GM12878 (cell line): Measurements from ENCODE around the gene SURF2. TPM values are rescaled to one million over a fixed set of nuclear protein-coding genes. Genes with fewer than 3 reads are reported as not detected.

Source experiments
- ATAC-seq: fragments of 200-7000 bp; cut with Tn5 transposase; 3 replicates; pipeline ENCODE4 v1.9.1; 2020; ENCODE audit warnings: mild to moderate bottlenecking, moderate library complexity
- BruUV-seq: library from RNA; stranded (reverse); fragments of 400-500 nt; replicated peaks from 2 replicates; lab custom pipeline; 2021; lab: Mats Ljungman, UMichigan
- CTCF ChIA-PET: fragments of 300-600 bp; sonication (Branson Sonifier 250); formaldehyde crosslinking; extraction: SDS; loops from one replicate; lab custom pipeline; 2021; ENCODE audit warnings: inconsistent platforms; lab: Yijun Ruan, JAX
- POLR2A ChIA-PET: fragments of 350-600 bp; formaldehyde crosslinking; extraction: SDS; loops from one replicate; lab custom pipeline; 2021; ENCODE audit warnings: inconsistent platforms; lab: Charles Lee
- RAD21 ChIA-PET: fragments of 300-600 bp; sonication (Branson Sonifier 250); formaldehyde crosslinking; loops from one replicate; lab custom pipeline; 2023; ENCODE audit warnings: antibody characterized with exemption; ENCODE audit not compliant: unreplicated experiment; lab: Charles Lee
- SMC1A ChIA-PET: fragments of 300-600 bp; sonication (Branson Sonifier 250); formaldehyde crosslinking; loops from one replicate; lab custom pipeline; 2023; ENCODE audit not compliant: unreplicated experiment, uncharacterized antibody; lab: Charles Lee
- DNase-seq: peaks from one replicate; pipeline ENCODE4 v3.0.0-alpha.2; 2011; ENCODE audit warnings: low read depth, low spot score
- FAIRE-seq: peaks from 3 replicates; lab custom pipeline; 2011; peaks lifted over from hg19 to GRCh38; lab: Jason Lieb, UNC
- H2AFZ ChIP-seq: 2 replicates; pipeline ENCODE4 v1.6.0; 2011; ENCODE audit warnings: low read depth, low read length, control low read depth; ENCODE audit not compliant: control insufficient read depth
- H3K27ac ChIP-seq: 2 replicates; pipeline ENCODE4 v1.5.1; 2011; ENCODE audit warnings: control low read depth; ENCODE audit not compliant: control insufficient read depth, insufficient read depth
- H3K27me3 ChIP-seq, 2 experiments: replicated peaks in 1 of 2; 2 replicates each; pipeline versions ENCODE4 v1.6.0 to v1.6.1; 2011; ENCODE audit warnings: low read length in 1 of 2; ENCODE audit not compliant: control insufficient read depth in 2 of 2, insufficient read depth in 2 of 2
- H3K36me3 ChIP-seq, 2 experiments: 2 replicates each; pipeline ENCODE4 v1.5.1; 2011; ENCODE audit warnings: low read length in 1 of 2; ENCODE audit not compliant: control insufficient read depth in 2 of 2, insufficient read depth in 2 of 2
- H3K4me1 ChIP-seq: 2 replicates; pipeline ENCODE4 v1.6.1; 2011; ENCODE audit warnings: mild to moderate bottlenecking, low read length, moderate library complexity, mixed read lengths; ENCODE audit not compliant: control insufficient read depth, insufficient read depth
- H3K4me2 ChIP-seq: 2 replicates; pipeline ENCODE4 v1.6.0; 2011; ENCODE audit warnings: control low read depth; ENCODE audit not compliant: control insufficient read depth, insufficient read depth
- H3K4me3 ChIP-seq: fragments of 200-600 bp; sonication (generic); 2 replicates; pipeline ENCODE4 v1.5.1; 2016
- H3K79me2 ChIP-seq: 2 replicates; pipeline ENCODE4 v1.6.0; 2011; ENCODE audit warnings: low read length; ENCODE audit not compliant: control insufficient read depth, insufficient read depth
- H3K9ac ChIP-seq: 2 replicates; pipeline ENCODE4 v1.8.0; 2011; ENCODE audit warnings: low read length, control low read depth, mixed read lengths; ENCODE audit not compliant: control insufficient read depth, insufficient read depth
- H3K9me3 ChIP-seq: replicated peaks from 3 replicates; pipeline ENCODE4 v1.5.1; 2011; ENCODE audit warnings: mild to moderate bottlenecking, low read length; ENCODE audit not compliant: control insufficient read depth, insufficient read depth
- H4K20me1 ChIP-seq: 2 replicates; pipeline ENCODE4 v1.6.0; 2011; ENCODE audit not compliant: control insufficient read depth, insufficient read depth
- EZH2 ChIP-seq: IDR thresholded peaks from 2 replicates; pipeline ENCODE4 v1.6.1; 2012; ENCODE audit warnings: low read depth, mild to moderate bottlenecking, control low read depth, inconsistent platforms, low read length, borderline replicate concordance; ENCODE audit not compliant: control insufficient read depth
- MTA3 ChIP-seq: IDR thresholded peaks from 2 replicates; pipeline ENCODE4 v1.6.1; 2012; ENCODE audit warnings: low read length, inconsistent platforms, borderline replicate concordance
- NFYA ChIP-seq: IDR thresholded peaks from 2 replicates; pipeline ENCODE4 v1.6.1; 2011; ENCODE audit warnings: low read depth, mild to moderate bottlenecking, low read length, improper control_type of control experiment, borderline replicate concordance
- ZZZ3 ChIP-seq: IDR thresholded peaks from 2 replicates; pipeline ENCODE4 v1.6.1; 2011; ENCODE audit warnings: low read depth; ENCODE audit not compliant: control insufficient read depth, insufficient read length
- WGBS: methylation state at CpG from one replicate; pipeline ENCODE4 v1.1.6; 2016; ENCODE audit warnings: low lambda C conversion rate; ENCODE audit not compliant: insufficient replicate concordance, insufficient coverage; ENCODE audit errors: missing lambda C conversion rate; 5-methylcytosine and 5-hydroxymethylcytosine counted together
- in situ Hi-C: fragments of 300-500 bp; cut with MboI; formaldehyde crosslinking; loops from 9 replicates; pipeline ENCODE4 v1.14.3; 2018; ENCODE audit warnings: mixed read lengths
- intact Hi-C: fragments of 100-400 bp; cut with micrococcal nuclease; formaldehyde crosslinking; loops from one replicate; pipeline ENCODE4 v1.14.2; 2022; ENCODE audit not compliant: unreplicated experiment
- polyA plus RNA-seq, 11 experiments: library from polyadenylated mRNA; depleted of rRNA in 4 of 11; unstranded in 6 of 11; stranded (reverse) in 5 of 11; fragments of >200 nt; fragmentation: Nextera tagmentation in 4 of 11; fragmentation: Illumina TruSeq in 1 of 11; extraction: Ambion mirVana in 4 of 11; extraction: Trizol in 1 of 11; gene quantifications; 1 replicate in 1 of 11; 2 replicates in 10 of 11; pipeline versions ENCODE4 v1.2.1 to v1.2.3, GENCODE V29; 2011 to 2016; ENCODE audit warnings: inconsistent platforms in 2 of 11, missing spikeins in 2 of 11, low read depth in 1 of 11
- total RNA-seq, 4 experiments: library from RNA; depleted of rRNA in 3 of 4; stranded (reverse); fragments of >200 nt in 3 of 4; fragmentation: Illumina TruSeq in 1 of 4; extraction: Trizol in 1 of 4; gene quantifications; 2 replicates each; pipeline versions ENCODE4 v1.2.1 to v1.2.3, GENCODE V29; 2013 to 2021
- TF ChIP-seq, protein P1 (sequence below): fragments of 450-650 bp; IDR thresholded peaks from 2 replicates; pipeline ENCODE4 v1.6.1; 2017; ENCODE audit warnings: antibody characterized with exemption, mild to moderate bottlenecking, moderate library complexity

SURF2 gene
- total and polyA plus RNA-seq, 10 of the 15 experiments (the other 5 are each of a cell fraction or from before 2014, with no cell fraction given), result 4.0 to 41.7 (median 20.8) TPM

DNA sequence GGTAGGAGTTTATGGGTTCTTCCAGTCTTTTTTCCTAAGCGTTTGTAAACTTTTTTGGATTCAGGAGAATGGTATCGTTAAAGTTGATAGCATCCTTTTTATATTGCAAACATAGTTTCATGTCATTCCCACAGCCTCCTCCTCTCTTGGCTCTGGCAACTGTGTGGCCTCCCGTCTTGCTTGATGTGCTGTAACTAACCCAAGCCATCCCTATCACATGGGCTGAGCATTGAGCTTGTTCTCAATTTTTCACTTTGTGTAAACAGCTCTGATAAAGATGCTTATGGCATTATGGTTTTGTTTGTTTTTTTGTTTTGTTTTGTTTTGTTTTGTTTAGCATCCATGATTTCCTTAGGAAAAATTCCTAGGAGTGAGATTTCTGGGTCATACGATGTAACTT lies 24.4 kb downstream of the SURF2 start:
- H4K20me1 ChIP-seq, result no peaks in the 10 kb centered on the region
- SMC1A ChIA-PET, result no interaction called here
- no peak overlapping the region for H2AFZ ChIP-seq
- TF ChIP-seq, protein P1, sequence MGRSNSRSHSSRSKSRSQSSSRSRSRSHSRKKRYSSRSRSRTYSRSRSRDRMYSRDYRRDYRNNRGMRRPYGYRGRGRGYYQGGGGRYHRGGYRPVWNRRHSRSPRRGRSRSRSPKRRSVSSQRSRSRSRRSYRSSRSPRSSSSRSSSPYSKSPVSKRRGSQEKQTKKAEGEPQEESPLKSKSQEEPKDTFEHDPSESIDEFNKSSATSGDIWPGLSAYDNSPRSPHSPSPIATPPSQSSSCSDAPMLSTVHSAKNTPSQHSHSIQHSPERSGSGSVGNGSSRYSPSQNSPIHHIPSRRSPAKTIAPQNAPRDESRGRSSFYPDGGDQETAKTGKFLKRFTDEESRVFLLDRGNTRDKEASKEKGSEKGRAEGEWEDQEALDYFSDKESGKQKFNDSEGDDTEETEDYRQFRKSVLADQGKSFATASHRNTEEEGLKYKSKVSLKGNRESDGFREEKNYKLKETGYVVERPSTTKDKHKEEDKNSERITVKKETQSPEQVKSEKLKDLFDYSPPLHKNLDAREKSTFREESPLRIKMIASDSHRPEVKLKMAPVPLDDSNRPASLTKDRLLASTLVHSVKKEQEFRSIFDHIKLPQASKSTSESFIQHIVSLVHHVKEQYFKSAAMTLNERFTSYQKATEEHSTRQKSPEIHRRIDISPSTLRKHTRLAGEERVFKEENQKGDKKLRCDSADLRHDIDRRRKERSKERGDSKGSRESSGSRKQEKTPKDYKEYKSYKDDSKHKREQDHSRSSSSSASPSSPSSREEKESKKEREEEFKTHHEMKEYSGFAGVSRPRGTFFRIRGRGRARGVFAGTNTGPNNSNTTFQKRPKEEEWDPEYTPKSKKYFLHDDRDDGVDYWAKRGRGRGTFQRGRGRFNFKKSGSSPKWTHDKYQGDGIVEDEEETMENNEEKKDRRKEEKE, result no peak
- no peaks in the 10 kb centered on the region for H3K36me3 ChIP-seq
- RAD21 ChIA-PET, result no interaction called here
- no peaks in the 10 kb centered on the region for H3K27me3 ChIP-seq
- no peaks in the 10 kb centered on the region; the same call in 2 of the 3 replicates for H3K9me3 ChIP-seq
- CTCF ChIA-PET, result no interaction called here
- WGBS, result 34% methylated on average over 4 of the region's 4 CpGs
- BruUV-seq, result no TSS peak
- no peak overlapping the region for H3K4me3 ChIP-seq
- H3K4me1 ChIP-seq, result no peaks in the 10 kb centered on the region
- no peak for FAIRE-seq
- DNase-seq, result no peak
- peaks cover 2% of the 10 kb centered on the region for H3K79me2 ChIP-seq
- ATAC-seq, result no peak
- no peak overlapping the region for H3K4me2 ChIP-seq
- no peak overlapping the region for H3K9ac ChIP-seq
- intact Hi-C loops, result no loop called here
- in situ Hi-C loops, result no loop called here
- no peak overlapping the region for H3K27ac ChIP-seq
- POLR2A ChIA-PET, result interaction anchor here (0.7 kb wide), 1 partner anchor 9 kb away, joined by 5 read pairs; no protein-coding TSS in a partner anchor

DNA sequence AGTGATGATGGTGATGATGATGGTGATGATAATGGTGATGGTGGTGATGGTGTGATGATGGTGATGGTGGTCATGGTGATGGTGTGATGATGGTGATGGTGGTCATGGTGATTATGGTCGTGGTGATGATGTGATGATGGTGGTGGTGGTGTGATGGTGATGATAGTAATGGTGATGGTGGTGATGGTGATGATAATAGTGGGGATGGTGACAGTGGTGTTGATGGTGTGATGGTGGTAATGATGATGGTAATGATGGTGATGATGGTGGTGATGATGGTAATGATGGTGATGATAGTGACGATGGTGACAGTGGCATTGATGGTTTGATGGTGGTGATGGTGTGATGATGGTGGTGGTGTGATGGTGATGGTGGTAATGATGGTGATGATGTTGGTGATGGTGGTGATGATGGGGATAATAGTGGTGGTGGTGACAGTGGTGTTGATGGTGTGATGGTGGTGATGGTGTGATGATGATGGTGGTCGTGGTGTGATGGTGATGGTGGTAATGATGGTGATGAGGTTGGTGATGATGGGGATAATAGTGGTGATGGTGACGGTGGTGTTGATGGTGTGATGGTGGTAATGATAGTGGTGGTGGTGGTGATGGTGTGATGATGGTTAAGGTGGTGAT lies 26.3 kb downstream of the SURF2 start:
- WGBS, result 36% methylated on average over 4 of the region's 4 CpGs
- Histone ChIP-seq H3K27ac (no peak overlapping the region), H3K4me3 (no peak overlapping the region), H3K9ac (no peak overlapping the region), H3K36me3 (no peaks in the 10 kb centered on the region), H3K4me1 (no peaks in the 10 kb centered on the region), H3K9me3 (no peaks in the 10 kb centered on the region; the same call in 2 of the 3 replicates), H3K27me3 (no peaks in the 10 kb centered on the region), H4K20me1 (no peaks in the 10 kb centered on the region), H3K79me2 (no peaks in the 10 kb centered on the region), H3K4me2 (no peak overlapping the region), H2AFZ (no peak overlapping the region)
- ATAC-seq (no peak), FAIRE-seq (no peak), DNase-seq (no peak)
- ChIA-PET POLR2A (no interaction called here), RAD21 (no interaction called here), CTCF (no interaction called here), SMC1A (no interaction called here)
- BruUV-seq, result no TSS peak
- in situ Hi-C loops (no loop called here), intact Hi-C loops (no loop called here)
- no peak for TF ChIP-seq NFYA
- no peak for TF ChIP-seq EZH2
- TF ChIP-seq MTA3, result no peak
- no peak for TF ChIP-seq ZZZ3
